Stomach (tissue), 9 donors: ENCODE measurements around the gene AREL1. TPM values are rescaled to one million over a fixed set of nuclear protein-coding genes. Genes with fewer than 3 reads are reported as not detected.

Source experiments
- DNase-seq, 2 donors: peaks; one replicate each; pipeline versions ENCODE4 v3.0.0 to v3.0.0-alpha.2; 2013 to 2019
- H3K27ac ChIP-seq, 5 donors: fragments of 200-600 bp in 4 of 5; sonication (generic) in 4 of 5; one replicate each; pipeline ENCODE4 v1.5.1; 2013 to 2019; ENCODE audit warnings: mild to moderate bottlenecking in 1 of 5, moderate library complexity in 1 of 5
- H3K27me3 ChIP-seq, 3 donors: fragments of 200-600 bp; sonication (generic); one replicate each; pipeline ENCODE4 v1.5.1; 2017 to 2019; ENCODE audit warnings: mixed run types in 1 of 3
- H3K36me3 ChIP-seq, 4 donors: fragments of 200-600 bp; sonication (generic); 1 replicate in 3 of 4; 2 replicates in 1 of 4; pipeline ENCODE4 v1.5.1; 2016 to 2019
- H3K4me1 ChIP-seq, 4 donors: fragments of 200-600 bp; sonication (generic); one replicate each; pipeline ENCODE4 v1.5.1; 2016 to 2019
- H3K4me3 ChIP-seq, 4 donors: fragments of 200-600 bp; sonication (generic) in 3 of 4; one replicate each; pipeline ENCODE4 v1.5.1; 2016 to 2019; ENCODE audit warnings: mild to moderate bottlenecking in 1 of 4
- H3K9me3 ChIP-seq, 4 donors: fragments of 200-600 bp; sonication (generic); one replicate each; pipeline ENCODE4 v1.5.1; 2016 to 2019
- EP300 ChIP-seq: sonication (generic); formaldehyde crosslinking; IDR thresholded peaks from one replicate; pipeline ENCODE4 v1.6.1; 2017; ENCODE audit warnings: antibody characterized with exemption
- POLR2A ChIP-seq, 4 donors: fragments of 450-650 bp; IDR thresholded peaks; one replicate each; pipeline ENCODE4 v1.6.1; 2016; ENCODE audit warnings: antibody characterized with exemption in 4 of 4, control low read depth in 2 of 4, mild to moderate bottlenecking in 1 of 4, moderate library complexity in 1 of 4
- POLR2AphosphoS5 ChIP-seq, 3 donors: sonication (generic); formaldehyde crosslinking; IDR thresholded peaks; one replicate each; pipeline ENCODE4 v1.6.1; 2016; ENCODE audit warnings: antibody characterized with exemption in 3 of 3
- WGBS, 5 donors: extraction: QIAGEN DNeasy Blood & Tissue Kit in 3 of 5; methylation state at CpG; one replicate each; pipeline versions ENCODE4 v1.1.5 to v1.1.7; 2013 to 2018; 5-methylcytosine and 5-hydroxymethylcytosine counted together
- intact Hi-C: fragments of 100-400 bp; cut with DNase I; formaldehyde crosslinking; loops from one replicate; pipeline ENCODE4 v1.15.1; 2023; ENCODE audit warnings: low total_unique reads
- polyA plus RNA-seq, 3 donors: library from polyadenylated mRNA; stranded (reverse); fragments of 200-250 nt; gene quantifications; one replicate each; pipeline ENCODE4 v1.2.3, GENCODE V29; 2013
- total RNA-seq, 5 donors: library from RNA; depleted of rRNA; stranded (reverse); fragments of >200 nt; gene quantifications; one replicate each; pipeline versions ENCODE4 v1.1.0 to v1.2.3, GENCODE V29; 2014 to 2016
- TF ChIP-seq, protein P1 (sequence below), 7 experiments: fragments of 450-650 bp in 4 of 7; fragments of 200-600 bp in 3 of 7; sonication (generic) in 3 of 7; IDR thresholded peaks; one replicate each; pipeline ENCODE4 v1.5.1; 2016 to 2019; ENCODE audit warnings: antibody characterized with exemption in 7 of 7, control low read depth in 2 of 7, mild to moderate bottlenecking in 1 of 7
- donor health status: healthy with polysubstance abuse.
- donor health status: Bipolar disorder and iron deficiency.
- donor health status: healthy.

AREL1 gene
- total and polyA plus RNA-seq, 8 donors: 6.9 to 51.4 (median 12.0) TPM

DNA sequence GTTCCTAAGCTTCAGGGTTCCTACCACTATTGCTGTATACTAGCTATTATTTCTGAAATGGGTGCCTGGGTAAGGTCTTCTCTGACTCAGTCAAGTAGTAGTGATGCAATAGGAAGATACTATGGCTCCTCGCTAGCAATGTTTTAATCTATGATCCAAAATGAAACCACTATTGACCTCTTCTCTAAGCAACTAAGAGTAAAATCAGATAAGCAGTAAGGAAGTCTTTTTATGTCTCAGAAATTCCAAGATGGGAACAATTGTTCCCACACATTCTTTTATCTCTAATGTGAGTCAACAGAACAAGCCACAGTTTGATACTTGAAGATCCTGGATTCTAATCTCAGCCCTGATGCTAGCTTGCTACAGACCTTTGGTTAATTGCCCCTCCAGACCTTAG lies 45.1 kb downstream of the AREL1 start:
- no peak for DNase-seq
- Histone ChIP-seq H3K9me3 (no peaks in the 10 kb centered on the region), H3K27ac (no peak overlapping the region), H3K36me3 (peaks cover 65 to 100% (median 99%) of the 10 kb centered on the region in 4 donors), H3K4me1 (no peaks in the 10 kb centered on the region), H3K27me3 (no peaks in the 10 kb centered on the region), H3K4me3 (no peak overlapping the region)
- TF ChIP-seq POLR2AphosphoS5 (IDR thresholded peaks at IDR 0.05): no peak
- TF ChIP-seq EP300: no peak
- TF ChIP-seq, protein P1, sequence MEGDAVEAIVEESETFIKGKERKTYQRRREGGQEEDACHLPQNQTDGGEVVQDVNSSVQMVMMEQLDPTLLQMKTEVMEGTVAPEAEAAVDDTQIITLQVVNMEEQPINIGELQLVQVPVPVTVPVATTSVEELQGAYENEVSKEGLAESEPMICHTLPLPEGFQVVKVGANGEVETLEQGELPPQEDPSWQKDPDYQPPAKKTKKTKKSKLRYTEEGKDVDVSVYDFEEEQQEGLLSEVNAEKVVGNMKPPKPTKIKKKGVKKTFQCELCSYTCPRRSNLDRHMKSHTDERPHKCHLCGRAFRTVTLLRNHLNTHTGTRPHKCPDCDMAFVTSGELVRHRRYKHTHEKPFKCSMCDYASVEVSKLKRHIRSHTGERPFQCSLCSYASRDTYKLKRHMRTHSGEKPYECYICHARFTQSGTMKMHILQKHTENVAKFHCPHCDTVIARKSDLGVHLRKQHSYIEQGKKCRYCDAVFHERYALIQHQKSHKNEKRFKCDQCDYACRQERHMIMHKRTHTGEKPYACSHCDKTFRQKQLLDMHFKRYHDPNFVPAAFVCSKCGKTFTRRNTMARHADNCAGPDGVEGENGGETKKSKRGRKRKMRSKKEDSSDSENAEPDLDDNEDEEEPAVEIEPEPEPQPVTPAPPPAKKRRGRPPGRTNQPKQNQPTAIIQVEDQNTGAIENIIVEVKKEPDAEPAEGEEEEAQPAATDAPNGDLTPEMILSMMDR (IDR thresholded peaks at IDR 0.05): no peak
- TF ChIP-seq POLR2A (IDR thresholded peaks at IDR 0.05): no peak
- intact Hi-C loops: no loop called here
- WGBS, 5 donors: 76 to 88% (median 81%) methylated on average over 1 of the region's 1 CpG

DNA sequence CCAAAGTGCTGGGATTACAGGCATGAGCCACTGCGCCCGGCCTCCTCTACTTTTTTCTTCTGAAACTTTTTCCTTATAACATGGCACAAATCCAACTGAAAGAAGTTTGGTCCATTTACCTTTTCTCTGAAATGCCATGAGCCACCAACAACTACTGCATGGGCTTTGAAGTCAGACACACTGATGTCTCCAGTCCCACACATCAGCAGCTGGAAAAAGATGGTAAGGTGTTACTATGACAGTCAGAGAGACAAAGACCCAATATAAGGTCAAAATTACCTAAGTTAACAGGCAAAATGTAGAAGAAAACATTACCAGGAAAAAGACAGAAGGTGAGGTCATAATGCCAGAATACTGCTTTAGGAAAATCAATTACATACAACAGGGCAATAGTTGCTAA lies 48.2 kb downstream of the AREL1 start:
- H3K36me3 ChIP-seq: peaks cover 54 to 100% (median 92%) of the 10 kb centered on the region in 4 donors
- no peaks in the 10 kb centered on the region for H3K4me1 ChIP-seq
- H3K4me3 ChIP-seq: no peak overlapping the region
- DNase-seq: no peak
- intact Hi-C loops: no loop called here
- no peaks in the 10 kb centered on the region for H3K9me3 ChIP-seq
- no peak overlapping the region for H3K27ac ChIP-seq
- no peaks in the 10 kb centered on the region for H3K27me3 ChIP-seq
- WGBS, 5 donors: 88 to 97% (median 93%) methylated on average over 2 of the region's 2 CpGs
- TF ChIP-seq POLR2A (IDR thresholded peaks at IDR 0.05) (no peak), EP300 (no peak), POLR2AphosphoS5 (IDR thresholded peaks at IDR 0.05) (no peak)
- TF ChIP-seq, protein P1 (IDR thresholded peaks at IDR 0.05): no peak

DNA sequence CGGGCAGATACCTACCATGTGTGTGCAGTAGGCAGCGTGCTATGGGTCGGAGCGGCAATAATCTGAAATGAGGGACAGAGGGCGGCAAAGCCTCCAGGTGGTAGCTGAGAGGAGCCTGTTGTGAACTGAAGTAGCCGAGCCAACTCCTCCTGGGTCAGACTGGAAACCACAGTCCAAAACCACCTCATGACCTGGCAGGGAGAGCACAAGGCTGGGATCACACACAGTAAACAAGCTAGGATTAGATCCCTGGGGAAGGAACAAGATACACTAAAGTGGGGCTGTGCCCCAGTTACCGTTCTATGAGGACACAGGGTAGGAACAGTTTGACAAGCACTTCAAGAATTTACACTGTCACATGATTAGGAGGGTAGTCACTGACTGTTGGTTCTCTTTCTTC lies 49.0 kb downstream of the AREL1 start:
- peaks cover 46 to 99% (median 89%) of the 10 kb centered on the region in 4 donors for H3K36me3 ChIP-seq
- WGBS, 5 donors: 86 to 89% (median 88%) methylated on average over 7 of the region's 7 CpGs
- TF ChIP-seq POLR2AphosphoS5 (IDR thresholded peaks at IDR 0.05): no peak
- TF ChIP-seq, protein P1 (IDR thresholded peaks at IDR 0.05): no peak
- no peak for TF ChIP-seq POLR2A (IDR thresholded peaks at IDR 0.05)
- TF ChIP-seq EP300: no peak
- H3K27ac ChIP-seq: no peak overlapping the region
- H3K4me1 ChIP-seq: no peaks in the 10 kb centered on the region
- DNase-seq: no peak
- no peaks in the 10 kb centered on the region for H3K27me3 ChIP-seq
- no peak overlapping the region for H3K4me3 ChIP-seq
- intact Hi-C loops: no loop called here
- no peaks in the 10 kb centered on the region for H3K9me3 ChIP-seq

- TF ChIP-seq, protein P1 (IDR thresholded peaks at IDR 0.05): no peak
- no peak for TF ChIP-seq POLR2AphosphoS5 (IDR thresholded peaks at IDR 0.05)
- TF ChIP-seq EP300: no peak
- Histone ChIP-seq H3K27me3 (no peaks in the 10 kb centered on the region), H3K4me3 (no peak overlapping the region), H3K36me3 (peaks cover 26 to 99% (median 72%) of the 10 kb centered on the region in 4 donors), H3K27ac (peak overlapping the region in 1 of 5 donors; percentile 32), H3K4me1 (no peaks in the 10 kb centered on the region), H3K9me3 (no peaks in the 10 kb centered on the region)
- intact Hi-C loops: no loop called here
- 91 to 98% (median 95%) methylated on average over 7 of the region's 7 CpGs for WGBS, 5 donors
- DNase-seq: no peak
Measured at GRCh38 chr14:74661726-74662450, 51.0 kb downstream of the AREL1 start.
